Kidney (tissue), 14 donors: Measurements from ENCODE around the gene FZD7. TPM values are rescaled to one million over a fixed set of nuclear protein-coding genes. Genes with fewer than 3 reads are reported as not detected.

Experiments used
- DNase-seq, 5 donors: peaks; one replicate each; pipeline ENCODE4 v3.0.0-alpha.2; 2013 to 2020
- FAIRE-seq: peaks from 2 replicates; lab custom pipeline; 2012; peaks lifted over from hg19 to GRCh38; lab: Jason Lieb, UNC
- H3K27ac ChIP-seq, 2 donors: one replicate each; pipeline ENCODE4 v1.7.0; 2013; ENCODE audit warnings: low read depth in 2 of 2, low read length in 2 of 2, inconsistent platforms in 1 of 2
- H3K27me3 ChIP-seq: one replicate; pipeline ENCODE4 v1.7.1; 2013; ENCODE audit warnings: low read length, inconsistent platforms; ENCODE audit not compliant: control insufficient read depth, insufficient read depth
- H3K36me3 ChIP-seq, 3 donors: one replicate each; pipeline versions ENCODE4 v1.7.0 to v1.7.1; 2013; ENCODE audit warnings: low read length in 3 of 3, control low read depth in 1 of 3, inconsistent platforms in 1 of 3; ENCODE audit not compliant: insufficient read depth in 3 of 3, control insufficient read depth in 2 of 3
- H3K4me1 ChIP-seq, 3 donors: one replicate each; pipeline versions ENCODE4 v1.7.0 to v1.7.1; 2013; ENCODE audit warnings: low read length in 3 of 3, inconsistent platforms in 1 of 3, low read depth in 1 of 3; ENCODE audit not compliant: control insufficient read depth in 2 of 3, insufficient read depth in 2 of 3
- H3K4me3 ChIP-seq, 3 donors: one replicate each; pipeline versions ENCODE4 v1.7.0 to v1.8.1; 2013; ENCODE audit warnings: low read length in 3 of 3, control low read depth in 1 of 3, inconsistent platforms in 1 of 3
- H3K9ac ChIP-seq, 3 donors: one replicate each; pipeline versions ENCODE4 v1.7.0 to v1.7.1; 2013; ENCODE audit warnings: low read length in 3 of 3, control low read depth in 1 of 3, inconsistent platforms in 1 of 3
- H3K9me3 ChIP-seq, 3 donors: one replicate each; pipeline versions ENCODE4 v1.7.0 to v1.7.1; 2013; ENCODE audit warnings: low read length in 3 of 3, control low read depth in 1 of 3, inconsistent platforms in 1 of 3; ENCODE audit not compliant: control insufficient read depth in 2 of 3, insufficient read depth in 1 of 3
- CTCF ChIP-seq: IDR thresholded peaks from 3 replicates; pipeline ENCODE4 v1.5.1; 2012; ENCODE audit warnings: mild to moderate bottlenecking, moderate library complexity, borderline replicate concordance; ENCODE audit not compliant: insufficient read depth; ENCODE audit errors: extremely low read depth
- intact Hi-C: fragments of 100-400 bp; cut with DNase I; formaldehyde crosslinking; loops from one replicate; pipeline ENCODE4 v1.11.1; 2022
- polyA plus RNA-seq: library from polyadenylated mRNA; stranded (reverse); fragments of 350-450 nt; fragmentation: Illumina TruSeq; extraction: RNeasy Lipid Tissue Mini Kit (QIAGEN cat#74804); gene quantifications from one replicate; pipeline ENCODE4 v1.2.3, GENCODE V29; 2014; ENCODE audit warnings: low read depth, low replicate concordance; ENCODE audit not compliant: insufficient read depth
- total RNA-seq: library from RNA; stranded (reverse); fragmentation: NEBNext Ultra II Directional; extraction: Animal tissue kit (Norgen Biotek cat#: 25700); gene quantifications from one replicate; pipeline ENCODE4 v1.2.1, GENCODE V29; 2021
- donor health status: control.
- donor health status: control.
- donor health status: control.
- donor health status: control.
- donor health status: control.
- donor health status: DM: yes; HTN: yes; CAD: no.
- donor health status: Normal renal cell carcinoma (clear cell type).

Gene FZD7
- total and polyA plus RNA-seq, 2 donors from 2014 or later = 5.6 to 14.0 TPM

DNA sequence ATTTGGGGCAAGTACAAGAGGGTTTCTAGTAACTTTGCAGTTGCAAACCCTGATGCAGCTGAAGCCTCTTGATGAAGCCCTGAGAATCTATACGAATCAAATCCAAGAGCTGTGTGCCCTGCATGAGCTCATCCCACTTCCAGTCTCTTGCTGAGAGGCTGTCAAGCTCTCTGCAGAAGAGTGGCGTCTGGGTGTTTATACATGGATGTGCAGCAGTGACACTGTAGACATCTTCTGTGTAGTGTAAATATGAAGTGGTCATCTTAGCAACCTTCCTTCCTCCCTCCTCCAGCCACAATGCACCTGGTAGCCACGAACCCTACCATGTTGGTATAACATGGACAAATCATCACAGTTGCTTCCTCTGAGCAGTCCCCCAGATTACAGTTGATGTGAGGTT is 21.0 kb downstream of the FZD7 start:
- no peak overlapping the region for H3K9ac ChIP-seq
- H3K27me3 ChIP-seq = no peaks in the 10 kb centered on the region
- H3K9me3 ChIP-seq = no peaks in the 10 kb centered on the region
- no peak for DNase-seq
- no peak overlapping the region for H3K27ac ChIP-seq
- no peak for TF ChIP-seq CTCF
- no peak overlapping the region for H3K4me3 ChIP-seq
- H3K36me3 ChIP-seq = no peaks in the 10 kb centered on the region
- no peaks in the 10 kb centered on the region for H3K4me1 ChIP-seq
- FAIRE-seq = no peak
- intact Hi-C loops = no loop called here

DNA sequence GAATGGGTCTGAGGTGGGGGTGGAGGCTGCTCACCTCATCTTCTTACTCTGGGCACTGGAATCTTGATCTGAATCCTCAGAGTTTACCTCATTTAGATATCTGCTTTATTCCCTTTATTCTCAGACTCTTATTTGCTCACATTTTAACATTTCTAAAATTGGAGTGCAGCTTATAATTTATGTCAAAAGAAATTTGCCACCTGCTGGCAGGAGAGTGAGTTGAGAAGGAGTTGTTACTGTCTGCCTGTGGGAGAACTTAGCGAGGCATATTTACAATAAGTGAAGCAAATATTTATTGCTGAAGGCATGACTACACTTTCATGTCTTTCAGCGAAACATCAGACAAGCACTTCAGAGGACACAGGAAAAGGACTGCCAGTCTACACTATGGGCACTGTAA is 23.0 kb downstream of the FZD7 start:
- Histone ChIP-seq H3K9ac (no peak overlapping the region), H3K36me3 (no peaks in the 10 kb centered on the region), H3K27me3 (no peaks in the 10 kb centered on the region), H3K9me3 (no peaks in the 10 kb centered on the region), H3K27ac (no peak overlapping the region), H3K4me1 (no peaks in the 10 kb centered on the region), H3K4me3 (no peak overlapping the region)
- FAIRE-seq (no peak), DNase-seq (peak in 1 of 5 donors; percentile 51)
- intact Hi-C loops = no loop called here
- peak; percentile 11 for TF ChIP-seq CTCF

DNA sequence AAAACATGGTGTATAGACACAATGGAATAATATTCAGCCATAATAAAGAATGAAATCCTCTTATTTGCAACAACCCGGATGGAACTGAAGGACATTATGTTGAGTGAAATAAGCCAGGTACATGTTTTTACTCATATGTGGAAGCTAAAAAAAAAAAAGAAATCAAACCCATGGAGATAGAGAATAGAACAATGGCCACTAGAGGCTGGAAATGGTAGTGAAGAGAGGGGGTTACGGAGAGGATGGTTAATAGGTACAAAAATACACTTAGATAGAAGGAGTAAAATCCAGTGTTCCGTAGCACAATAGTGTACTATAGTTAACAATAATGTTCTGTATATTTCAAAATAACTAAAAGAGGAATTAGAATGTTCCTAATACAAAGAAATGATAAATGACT is 26.6 kb downstream of the FZD7 start:
- Histone ChIP-seq H3K36me3 (no peaks in the 10 kb centered on the region), H3K4me1 (no peaks in the 10 kb centered on the region), H3K27ac (no peak overlapping the region), H3K9me3 (no peaks in the 10 kb centered on the region), H3K27me3 (no peaks in the 10 kb centered on the region), H3K4me3 (no peak overlapping the region), H3K9ac (no peak overlapping the region)
- intact Hi-C loops = no loop called here
- FAIRE-seq (no peak), DNase-seq (no peak)
- no peak for TF ChIP-seq CTCF

- H3K4me1 ChIP-seq = no peaks in the 10 kb centered on the region
- H3K27me3 ChIP-seq = no peaks in the 10 kb centered on the region
- intact Hi-C loops = no loop called here
- H3K4me3 ChIP-seq = no peak overlapping the region
- DNase-seq = no peak
- TF ChIP-seq CTCF = no peak
- H3K36me3 ChIP-seq = no peaks in the 10 kb centered on the region
- no peaks in the 10 kb centered on the region for H3K9me3 ChIP-seq
- no peak for FAIRE-seq
- no peak overlapping the region for H3K9ac ChIP-seq
- no peak overlapping the region for H3K27ac ChIP-seq
Measured at GRCh38 chr2:202061695-202062094, 28.0 kb downstream of the FZD7 start.
